Myocyte (in vitro differentiated cells): ENCODE results near the gene ID2. TPM values are rescaled to one million over a fixed set of nuclear protein-coding genes. Genes with fewer than 3 reads are reported as not detected.

ENCODE experiments used
- DNase-seq: peaks from one replicate; pipeline ENCODE4 v3.0.0-alpha.2; 2012; ENCODE audit warnings: low read depth
- total RNA-seq: library from RNA; depleted of rRNA; stranded (reverse); fragments of >200 nt; gene quantifications from 2 replicates; pipeline ENCODE4 v1.2.3, GENCODE V29; 2014

Gene ID2
- total RNA-seq, 1 donor from 2014 or later = 15.9 TPM

GRCh38 chr2:8667896-8668512, 13.9 kb upstream of the ID2 start:
- DNase-seq = no peak

- peak; percentile 97 for DNase-seq
These were observed 12.6 kb upstream of the ID2 start for GRCh38 chr2:8669157-8669817.

- DNase-seq = no peak
These were observed 11.3 kb upstream of the ID2 start for GRCh38 chr2:8670580-8670979.

- DNase-seq = no peak
These were observed 10.7 kb upstream of the ID2 start for GRCh38 chr2:8671176-8671575.

GRCh38 chr2:8671802-8672201, 10.1 kb upstream of the ID2 start:
- no peak for DNase-seq

GRCh38 chr2:8672940-8673339, 8.9 kb upstream of the ID2 start:
- no peak for DNase-seq

- no peak for DNase-seq
These were observed 8.5 kb upstream of the ID2 start for GRCh38 chr2:8673381-8673780.

GRCh38 chr2:8674420-8675009, 7.3 kb upstream of the ID2 start:
- DNase-seq = no peak

- no peak for DNase-seq
These were observed 6.3 kb upstream of the ID2 start for GRCh38 chr2:8675543-8675942.

GRCh38 chr2:8676191-8676920, 5.5 kb upstream of the ID2 start:
- no peak for DNase-seq

GRCh38 chr2:8676921-8677645, 4.8 kb upstream of the ID2 start:
- no peak for DNase-seq

- DNase-seq = no peak
These were observed 3.9 kb upstream of the ID2 start for GRCh38 chr2:8677646-8678592.

- peak; percentile 88 for DNase-seq
These were observed 2.9 kb upstream of the ID2 start for GRCh38 chr2:8678731-8679566.

GRCh38 chr2:8679567-8679826, 2.4 kb upstream of the ID2 start:
- no peak for DNase-seq

GRCh38 chr2:8679827-8680731, 1.8 kb upstream of the ID2 start:
- DNase-seq = no peak

GRCh38 chr2:8680822-8681760, 765 bp upstream of the ID2 start:
- peak; percentile 44 for DNase-seq
